ENCODE results near the gene STOML3. TPM values are rescaled to one million over a fixed set of nuclear protein-coding genes. Genes with fewer than 3 reads are reported as not detected.

STOML3 gene
- total RNA-seq, 1 experiment from 2014 or later, result not detected

GRCh38 chr13:38921081-38921480 is 69.5 kb downstream of the STOML3 start:
- H3K36me3 ChIP-seq, result no peaks in the 10 kb centered on the region
- no peak overlapping the region for H3K27ac ChIP-seq
- no peak for DNase-seq (ENCODE audit: low read depth in 1 of 2, low spot score in 2 of 2)
- H3K9me3 ChIP-seq (replicated peaks), result no peaks in the 10 kb centered on the region
- no peak overlapping the region for H3K4me3 ChIP-seq
- H3K27me3 ChIP-seq (replicated peaks), result 0 out of 2 replicates have a peak, but pooled peaks cover under 1% of the 10 kb centered on the region
- no peaks in the 10 kb centered on the region for H3K4me1 ChIP-seq (replicated peaks)

Other genes with a start within 250 kb of the STOML3 start
- gene PROSER1, start 47.3 kb upstream of the STOML3 start, total RNA-seq (2014; rRNA removed; shearing (Covaris generic)), result 3.1 and 13.0 TPM in 2 replicates
- gene NHLRC3, start 47.6 kb upstream of the STOML3 start, total RNA-seq (2014; rRNA removed; shearing (Covaris generic)), result 4.9 and 6.7 TPM in 2 replicates

All from SJSA1 (cell line).